ENCODE measurements around the gene CNTN2.

DNA sequence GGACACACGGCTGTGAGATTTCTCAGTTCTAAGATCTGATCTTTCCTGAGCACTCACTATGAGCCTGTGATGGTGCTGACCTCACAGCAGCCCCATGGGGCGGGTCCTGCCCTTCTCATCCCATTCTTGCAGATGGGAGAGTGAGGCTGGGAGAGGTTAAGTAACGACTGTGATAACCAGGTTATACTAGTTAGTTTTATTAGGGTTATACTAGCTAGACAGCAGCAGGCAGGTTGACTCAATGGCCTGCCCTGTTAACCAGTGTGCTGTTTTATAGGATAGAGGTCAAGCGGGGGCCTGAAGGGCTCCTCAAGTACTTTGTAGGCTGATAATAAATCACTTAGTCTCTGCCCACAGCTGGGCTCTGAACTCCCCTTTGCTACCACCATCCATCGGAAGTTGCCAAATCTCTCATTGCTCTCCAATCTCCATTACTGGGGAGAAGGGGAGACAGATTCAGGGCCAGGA is 4.8 kb downstream of the CNTN2 start:
- TF ChIP-seq POLR2A (IDR thresholded peaks at IDR 0.05; ENCODE audit: low read depth, low read length) (no peak), POLR2AphosphoS5 (IDR thresholded peaks at IDR 0.05; ENCODE audit: low read depth, low read length) (no peak)

All from GM12892 (cell line).